B cell (primary cell): ENCODE measurements around the gene SLC39A1. TPM values are rescaled to one million over a fixed set of nuclear protein-coding genes. Genes with fewer than 3 reads are reported as not detected.

ENCODE experiments used
- ATAC-seq: fragments of 200-7000 bp; cut with Tn5 transposase; one replicate; pipeline ENCODE4 v1.10.0; 2021; ENCODE audit warnings: low read depth, mild to moderate bottlenecking, moderate number of reproducible peaks, moderate library complexity
- CTCF ChIA-PET: fragments of 350-600 bp; sonication (Branson Sonifier 250); formaldehyde crosslinking; loops from one replicate; lab custom pipeline; 2021; ENCODE audit warnings: antibody characterized with exemption, inconsistent platforms; lab: Charles Lee
- POLR2A ChIA-PET: fragments of 350-600 bp; sonication (Branson Sonifier 250); formaldehyde crosslinking; loops from one replicate; lab custom pipeline; 2021; ENCODE audit warnings: antibody characterized with exemption; lab: Charles Lee
- DNase-seq: peaks from one replicate; pipeline ENCODE4 v3.0.0; 2013
- H2AFZ ChIP-seq: 2 replicates; pipeline ENCODE4 v1.6.1; 2012; ENCODE audit warnings: mild to moderate bottlenecking, low read depth, low read length; ENCODE audit not compliant: insufficient read depth, poor library complexity, severe bottlenecking
- H3K27ac ChIP-seq, 2 donors: 1 replicate in 1 of 2; 2 replicates in 1 of 2; pipeline ENCODE4 v1.5.1; 2012 to 2013; ENCODE audit warnings: low read length in 2 of 2, mild to moderate bottlenecking in 2 of 2, moderate library complexity in 1 of 2
- H3K27me3 ChIP-seq, 4 experiments: fragments of 200-600 bp in 1 of 4; sonication (generic) in 1 of 4; replicated peaks in 1 of 4; 1 replicate in 2 of 4; 2 replicates in 2 of 4; pipeline versions ENCODE4 v1.6.1 to v1.7.0; 2013 to 2016; ENCODE audit warnings: low read length in 3 of 4, mild to moderate bottlenecking in 2 of 4, mixed read lengths in 1 of 4, moderate library complexity in 1 of 4; ENCODE audit not compliant: insufficient read depth in 4 of 4, control insufficient read depth in 3 of 4; ENCODE audit errors: control extremely low read depth in 1 of 4
- H3K36me3 ChIP-seq, 2 experiments: replicated peaks in 1 of 2; 1 replicate in 1 of 2; 2 replicates in 1 of 2; pipeline versions ENCODE4 v1.6.1 to v1.7.1; 2013; ENCODE audit warnings: low read length in 1 of 2; ENCODE audit not compliant: insufficient read depth in 2 of 2, control insufficient read depth in 1 of 2; ENCODE audit errors: control extremely low read depth in 1 of 2, extremely low read depth in 1 of 2
- H3K4me1 ChIP-seq, 2 donors: fragments of 200-600 bp in 1 of 2; sonication (generic) in 1 of 2; 1 replicate in 1 of 2; 2 replicates in 1 of 2; pipeline versions ENCODE4 v1.5.1 to v1.6.1; 2013 to 2017; ENCODE audit warnings: low read length in 2 of 2; ENCODE audit not compliant: control insufficient read depth in 2 of 2, insufficient read depth in 2 of 2
- H3K4me2 ChIP-seq: replicated peaks from 2 replicates; pipeline ENCODE3; 2012; ENCODE audit warnings: mild to moderate bottlenecking, low read depth, low read length; ENCODE audit not compliant: poor library complexity, severe bottlenecking
- H3K4me3 ChIP-seq, 5 experiments: fragments of 200-600 bp in 1 of 5; sonication (generic) in 1 of 5; 1 replicate in 3 of 5; 2 replicates in 2 of 5; pipeline versions ENCODE4 v1.5.1 to v1.7.0; 2011 to 2016; ENCODE audit warnings: low read length in 4 of 5, mild to moderate bottlenecking in 4 of 5, low read depth in 2 of 5, control low read depth in 1 of 5, moderate library complexity in 1 of 5; ENCODE audit not compliant: insufficient read depth in 1 of 5; ENCODE audit errors: control extremely low read depth in 1 of 5, extremely low read depth in 1 of 5
- H3K79me2 ChIP-seq: fragments of 200-600 bp; sonication (generic); one replicate; pipeline ENCODE4 v1.6.0; 2016; ENCODE audit warnings: low read length; ENCODE audit not compliant: control insufficient read depth, insufficient read depth
- H3K9ac ChIP-seq: fragments of 200-600 bp; sonication (generic); 2 replicates; pipeline ENCODE4 v1.6.1; 2017; ENCODE audit warnings: mild to moderate bottlenecking, low read length, moderate library complexity
- H3K9me3 ChIP-seq, 3 donors: one replicate each; pipeline versions ENCODE4 v1.6.1 to v1.7.1; 2013; ENCODE audit warnings: low read length in 2 of 3; ENCODE audit not compliant: control insufficient read depth in 2 of 3, insufficient read depth in 1 of 3; ENCODE audit errors: control extremely low read depth in 1 of 3
- H4K20me1 ChIP-seq: 2 replicates; pipeline ENCODE4 v1.6.0; 2012; ENCODE audit warnings: mild to moderate bottlenecking, low read length; ENCODE audit not compliant: insufficient read depth, control insufficient read depth, poor library complexity, severe bottlenecking
- H3K27ac Mint-ChIP-seq: one replicate; pipeline ENCODE4 v1.8.0; 2021; ENCODE audit warnings: mixed read lengths
- H3K27me3 Mint-ChIP-seq: one replicate; pipeline ENCODE4 v1.8.0; 2021; ENCODE audit warnings: mixed read lengths
- H3K4me1 Mint-ChIP-seq: one replicate; pipeline ENCODE4 v1.8.0; 2021; ENCODE audit warnings: mixed read lengths
- H3K4me3 Mint-ChIP-seq: one replicate; pipeline ENCODE4 v1.8.0; 2021; ENCODE audit warnings: mixed read lengths
- H3K9me3 Mint-ChIP-seq: one replicate; pipeline ENCODE4 v1.8.0; 2022; ENCODE audit warnings: mixed read lengths; ENCODE audit not compliant: insufficient read depth
- CTCF ChIP-seq: fragments of 200-600 bp; IDR thresholded peaks from one replicate; pipeline ENCODE4 v1.8.0; 2022; ENCODE audit warnings: antibody characterized with exemption, mild to moderate bottlenecking
- EZH2 ChIP-seq: IDR thresholded peaks from 2 replicates; pipeline ENCODE4 v1.6.1; 2012; ENCODE audit warnings: borderline replicate concordance, low read depth, mild to moderate bottlenecking, moderate library complexity, low read length; ENCODE audit not compliant: insufficient read depth, poor library complexity, severe bottlenecking
- WGBS: methylation state at CpG from one replicate; pipeline ENCODE4 v1.1.5; 2013; ENCODE audit warnings: missing lambda C conversion rate; ENCODE audit not compliant: insufficient coverage; 5-methylcytosine and 5-hydroxymethylcytosine counted together
- intact Hi-C: fragments of 100-400 bp; cut with micrococcal nuclease; formaldehyde crosslinking; loops from one replicate; pipeline ENCODE4 v1.10.0; 2022
- polyA plus RNA-seq: library from polyadenylated mRNA; depleted of rRNA; stranded (reverse); fragments of >200 nt; gene quantifications from 2 replicates; pipeline ENCODE4 v1.2.3, GENCODE V29; 2012
- total RNA-seq, 2 donors: library from RNA; stranded (reverse); fragments of 120-200 nt in 1 of 2; gene quantifications; 1 replicate in 1 of 2; 2 replicates in 1 of 2; pipeline versions ENCODE4 v1.2.3 to v1.2.4, GENCODE V29; 2013 to 2022

SLC39A1 gene
- total and polyA plus RNA-seq, 2 donors (not counting 1 experiment from before 2014, with no cell fraction given) = 19.3 to 28.1 TPM

- WGBS = 100% methylated on average over 1 of the region's 4 CpGs
- Mint-ChIP-seq H3K27me3 (no peaks in the 10 kb centered on the region), H3K4me1 (peaks cover 60% of the 10 kb centered on the region), H3K9me3 (no peaks in the 10 kb centered on the region), H3K27ac (peak overlapping the region; percentile 70), H3K4me3 (no peak overlapping the region)
- no peak for ATAC-seq
- Histone ChIP-seq H3K4me1 (peaks cover 38 to 47% of the 10 kb centered on the region in 2 donors), H2AFZ (no peak overlapping the region), H3K27me3 (no peaks in the 10 kb centered on the region), H4K20me1 (peaks cover 90% of the 10 kb centered on the region), H3K79me2 (peaks cover 84% of the 10 kb centered on the region), H3K36me3 (peaks cover 2 to 54% of the 10 kb centered on the region in 2 experiments), H3K27ac (peak overlapping the region in 1 of 2 donors; percentile 26), H3K9ac (no peak overlapping the region), H3K9me3 (no peaks in the 10 kb centered on the region), H3K4me2 (no peak overlapping the region), H3K4me3 (no peak overlapping the region)
- DNase-seq = no peak
- TF ChIP-seq EZH2 = no peak
- TF ChIP-seq CTCF = no peak
- POLR2A ChIA-PET = interaction anchor here (1.0 to 1.5 kb wide), 2 partner anchors 9 to 24 kb away, joined by 3 to 5 read pairs; partner anchors contain the start of gene JTB
- CTCF ChIA-PET = interaction anchor here (0.8 to 1.6 kb wide), 3 partner anchors 9 to 32 kb away, joined by 3 to 5 read pairs (median 4); partner anchors contain the start of genes RAB13 and SLC39A1
- intact Hi-C loops = no loop called here
These were observed 9.4 kb downstream of the SLC39A1 start for GRCh38 chr1:153953859-153954365.

GRCh38 chr1:153951801-153952200, 11.5 kb downstream of the SLC39A1 start:
- CTCF ChIA-PET = no interaction called here
- Histone ChIP-seq H3K4me2 (no peak overlapping the region), H3K79me2 (peaks cover 69% of the 10 kb centered on the region), H3K27me3 (no peaks in the 10 kb centered on the region), H4K20me1 (peaks cover 80% of the 10 kb centered on the region), H3K9ac (no peak overlapping the region), H3K9me3 (no peaks in the 10 kb centered on the region), H3K4me3 (no peak overlapping the region), H2AFZ (no peak overlapping the region), H3K36me3 (peaks cover 2 to 70% of the 10 kb centered on the region in 2 experiments), H3K27ac (no peak overlapping the region), H3K4me1 (peaks cover 32 to 42% of the 10 kb centered on the region in 2 donors)
- POLR2A ChIA-PET = no interaction called here
- no peak for TF ChIP-seq EZH2
- no peak for TF ChIP-seq CTCF
- no peak for ATAC-seq
- intact Hi-C loops = no loop called here
- peak overlapping the region; percentile 71 for H3K27ac Mint-ChIP-seq
- no peaks in the 10 kb centered on the region for H3K9me3 Mint-ChIP-seq
- peaks cover 56% of the 10 kb centered on the region for H3K4me1 Mint-ChIP-seq
- no CpG with 5 or more reads among the region's 2 CpGs for WGBS
- no peak overlapping the region for H3K4me3 Mint-ChIP-seq
- no peak for DNase-seq
- no peaks in the 10 kb centered on the region for H3K27me3 Mint-ChIP-seq
